OCI-M1 (cell line): ENCODE data around the gene CAAP1.
"Not testable (repeated sequence)": the region's sequence is repeated elsewhere in the genome, so short reads cannot be mapped to it uniquely, and the experiment has no call there.

ENCODE experiments used
- DNase-seq: peaks from one replicate; lab custom pipeline; 2025; lab: John Stamatoyannopoulos, UW

Gene CAAP1

GRCh38 chr9:26892251-26893029, at the start of gene CAAP1:
CAAP1 (minus strand) TSS chr9:26892802; CDS start chr9:26892715, 87 bp downstream.
- peak; percentile 97 for DNase-seq

GRCh38 chr9:26940779-26941178, 48.2 kb upstream of the CAAP1 start:
- no peak for DNase-seq

GRCh38 chr9:26939955-26940711, 47.5 kb upstream of the CAAP1 start:
- DNase-seq = no peak

- peak; percentile 41 for DNase-seq
These were observed 45.3 kb upstream of the CAAP1 start for GRCh38 chr9:26937816-26938371.

- peak; percentile 44 for DNase-seq
These were observed 43.2 kb upstream of the CAAP1 start for GRCh38 chr9:26935847-26936246.

GRCh38 chr9:26928902-26929495, 36.4 kb upstream of the CAAP1 start:
- DNase-seq = no peak

GRCh38 chr9:26925609-26926008, 33.0 kb upstream of the CAAP1 start:
- DNase-seq = no peak

- DNase-seq = no peak
These were observed 27.1 kb upstream of the CAAP1 start for GRCh38 chr9:26919698-26920097.

GRCh38 chr9:26913138-26913668, 20.6 kb upstream of the CAAP1 start:
- DNase-seq = no peak

- no peak for DNase-seq
These were observed 12.1 kb upstream of the CAAP1 start for GRCh38 chr9:26904671-26905070.

- DNase-seq = no peak
These were observed 11.5 kb upstream of the CAAP1 start for GRCh38 chr9:26904070-26904469.

GRCh38 chr9:26893030-26893676, 551 bp upstream of the CAAP1 start:
- DNase-seq = peak; percentile 47

- peak; percentile 68 for DNase-seq
These were observed 876 bp downstream of the CAAP1 start for GRCh38 chr9:26891726-26892125.

GRCh38 chr9:26888271-26888670, 4.3 kb downstream of the CAAP1 start:
- DNase-seq = peak; percentile 31

GRCh38 chr9:26882154-26882553, 10.4 kb downstream of the CAAP1 start:
- DNase-seq = no peak

- no peak for DNase-seq
These were observed 12.3 kb downstream of the CAAP1 start for GRCh38 chr9:26880262-26880661.

GRCh38 chr9:26875155-26875554, 17.4 kb downstream of the CAAP1 start:
- not testable (repeated sequence) for DNase-seq

- DNase-seq = no peak
These were observed 22.3 kb downstream of the CAAP1 start for GRCh38 chr9:26870292-26870691.

- DNase-seq = peak; percentile 36
These were observed 29.5 kb downstream of the CAAP1 start for GRCh38 chr9:26863074-26863473.

- DNase-seq = peak; percentile 81
These were observed 36.1 kb downstream of the CAAP1 start for GRCh38 chr9:26856413-26857032.

GRCh38 chr9:26850995-26851394, 41.6 kb downstream of the CAAP1 start:
- DNase-seq = no peak
